Activated CD8-positive, alpha-beta memory T cell treated with anti-CD3 and anti-CD28 coated beads, Interleukin-2, amount 50 U/mL, for 48 hours (primary cell): ENCODE results near the gene HSCB.
A peak's percentile ranks its signal among the peaks of the same experiment; 100 is the strongest.
"Not testable (repeated sequence)": the region's sequence is repeated elsewhere in the genome, so short reads cannot be mapped to it uniquely, and the experiment has no call there.

Experiments used
- DNase-seq: peaks from one replicate; pipeline ENCODE4 v3.0.0-alpha.2; 2020

HSCB gene

GRCh38 chr22:28741785-28742561, at the start of gene HSCB, which contains the start of gene CHEK2:
TSS of gene HSCB (plus strand) at chr22:28742039. CDS start at chr22:28742096, 57 bp downstream.
TSS of gene CHEK2 (minus strand) at chr22:28741820. CDS start at chr22:28734721, 7,099 bp downstream.
- DNase-seq, result peak; percentile 95

GRCh38 chr22:28693041-28693760, 48.6 kb upstream of the HSCB start:
- not testable (repeated sequence) for DNase-seq

GRCh38 chr22:28702891-28703290, 38.9 kb upstream of the HSCB start:
- DNase-seq, result no peak

GRCh38 chr22:28703436-28703835, 38.4 kb upstream of the HSCB start:
- no peak for DNase-seq

GRCh38 chr22:28706845-28707244, 35.0 kb upstream of the HSCB start:
- DNase-seq, result no peak

GRCh38 chr22:28710107-28710506, 31.7 kb upstream of the HSCB start:
- DNase-seq, result no peak

- DNase-seq, result no peak
Measured at GRCh38 chr22:28710576-28711191, 31.2 kb upstream of the HSCB start.

- no peak for DNase-seq
Measured at GRCh38 chr22:28711341-28711740, 30.5 kb upstream of the HSCB start.

GRCh38 chr22:28711820-28712777, 29.7 kb upstream of the HSCB start:
- no peak for DNase-seq

GRCh38 chr22:28714043-28714628, 27.7 kb upstream of the HSCB start:
- no peak for DNase-seq

- DNase-seq, result no peak
Measured at GRCh38 chr22:28715611-28716010, 26.2 kb upstream of the HSCB start.

- DNase-seq, result no peak
Measured at GRCh38 chr22:28716686-28717085, 25.2 kb upstream of the HSCB start.

GRCh38 chr22:28718044-28718443, 23.8 kb upstream of the HSCB start:
- no peak for DNase-seq

- DNase-seq, result no peak
Measured at GRCh38 chr22:28728002-28728401, 13.8 kb upstream of the HSCB start.

GRCh38 chr22:28728621-28729313, 13.1 kb upstream of the HSCB start:
- no peak for DNase-seq

GRCh38 chr22:28730179-28730578, 11.7 kb upstream of the HSCB start:
- DNase-seq, result no peak

- no peak for DNase-seq
Measured at GRCh38 chr22:28734393-28734792, 7.4 kb upstream of the HSCB start.

- no peak for DNase-seq
Measured at GRCh38 chr22:28736301-28737155, 5.3 kb upstream of the HSCB start.

GRCh38 chr22:28737701-28738100, 4.1 kb upstream of the HSCB start:
- DNase-seq, result no peak

- not testable (repeated sequence) for DNase-seq
Measured at GRCh38 chr22:28738876-28739275, 3.0 kb upstream of the HSCB start.
